ENCODE data around the gene FCMR.

DNA sequence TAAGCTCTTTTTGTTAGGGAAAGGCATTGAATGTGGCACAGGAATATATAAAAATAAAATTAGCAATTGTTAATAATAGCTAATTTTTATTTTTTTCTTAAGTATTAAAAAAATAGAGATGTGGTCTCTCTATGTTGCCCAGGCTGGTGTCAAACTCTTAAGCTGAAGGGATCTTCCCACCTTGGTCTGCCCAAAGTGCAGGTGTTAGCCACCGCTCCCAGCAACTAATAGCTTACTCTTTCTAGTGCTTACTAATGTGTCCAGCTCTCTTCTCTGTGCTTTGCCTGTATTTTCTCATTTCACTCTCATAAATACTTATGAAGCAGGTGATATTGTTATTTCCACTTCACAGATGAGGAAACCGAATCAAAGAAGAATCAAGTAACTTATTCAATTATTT, 37.9 kb downstream of the FCMR start:
- TF ChIP-seq, protein P1, sequence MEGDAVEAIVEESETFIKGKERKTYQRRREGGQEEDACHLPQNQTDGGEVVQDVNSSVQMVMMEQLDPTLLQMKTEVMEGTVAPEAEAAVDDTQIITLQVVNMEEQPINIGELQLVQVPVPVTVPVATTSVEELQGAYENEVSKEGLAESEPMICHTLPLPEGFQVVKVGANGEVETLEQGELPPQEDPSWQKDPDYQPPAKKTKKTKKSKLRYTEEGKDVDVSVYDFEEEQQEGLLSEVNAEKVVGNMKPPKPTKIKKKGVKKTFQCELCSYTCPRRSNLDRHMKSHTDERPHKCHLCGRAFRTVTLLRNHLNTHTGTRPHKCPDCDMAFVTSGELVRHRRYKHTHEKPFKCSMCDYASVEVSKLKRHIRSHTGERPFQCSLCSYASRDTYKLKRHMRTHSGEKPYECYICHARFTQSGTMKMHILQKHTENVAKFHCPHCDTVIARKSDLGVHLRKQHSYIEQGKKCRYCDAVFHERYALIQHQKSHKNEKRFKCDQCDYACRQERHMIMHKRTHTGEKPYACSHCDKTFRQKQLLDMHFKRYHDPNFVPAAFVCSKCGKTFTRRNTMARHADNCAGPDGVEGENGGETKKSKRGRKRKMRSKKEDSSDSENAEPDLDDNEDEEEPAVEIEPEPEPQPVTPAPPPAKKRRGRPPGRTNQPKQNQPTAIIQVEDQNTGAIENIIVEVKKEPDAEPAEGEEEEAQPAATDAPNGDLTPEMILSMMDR (IDR thresholded peaks at IDR 0.05; ENCODE audit: borderline replicate concordance, extremely low read depth, low read length, poor library complexity, severe bottlenecking), result no peak
- no peak for TF ChIP-seq EZH2 (IDR thresholded peaks at IDR 0.05; ENCODE audit: borderline replicate concordance, low read depth, low read length, severe bottlenecking)

Measured in DND-41 (cell line).